Hepatic stellate cell (primary cell): ENCODE measurements around the gene ATG2B.

ENCODE experiments used
- DNase-seq: peaks from one replicate; pipeline ENCODE4 v3.0.0; 2011; ENCODE audit warnings: low spot score

ATG2B gene, protein sequence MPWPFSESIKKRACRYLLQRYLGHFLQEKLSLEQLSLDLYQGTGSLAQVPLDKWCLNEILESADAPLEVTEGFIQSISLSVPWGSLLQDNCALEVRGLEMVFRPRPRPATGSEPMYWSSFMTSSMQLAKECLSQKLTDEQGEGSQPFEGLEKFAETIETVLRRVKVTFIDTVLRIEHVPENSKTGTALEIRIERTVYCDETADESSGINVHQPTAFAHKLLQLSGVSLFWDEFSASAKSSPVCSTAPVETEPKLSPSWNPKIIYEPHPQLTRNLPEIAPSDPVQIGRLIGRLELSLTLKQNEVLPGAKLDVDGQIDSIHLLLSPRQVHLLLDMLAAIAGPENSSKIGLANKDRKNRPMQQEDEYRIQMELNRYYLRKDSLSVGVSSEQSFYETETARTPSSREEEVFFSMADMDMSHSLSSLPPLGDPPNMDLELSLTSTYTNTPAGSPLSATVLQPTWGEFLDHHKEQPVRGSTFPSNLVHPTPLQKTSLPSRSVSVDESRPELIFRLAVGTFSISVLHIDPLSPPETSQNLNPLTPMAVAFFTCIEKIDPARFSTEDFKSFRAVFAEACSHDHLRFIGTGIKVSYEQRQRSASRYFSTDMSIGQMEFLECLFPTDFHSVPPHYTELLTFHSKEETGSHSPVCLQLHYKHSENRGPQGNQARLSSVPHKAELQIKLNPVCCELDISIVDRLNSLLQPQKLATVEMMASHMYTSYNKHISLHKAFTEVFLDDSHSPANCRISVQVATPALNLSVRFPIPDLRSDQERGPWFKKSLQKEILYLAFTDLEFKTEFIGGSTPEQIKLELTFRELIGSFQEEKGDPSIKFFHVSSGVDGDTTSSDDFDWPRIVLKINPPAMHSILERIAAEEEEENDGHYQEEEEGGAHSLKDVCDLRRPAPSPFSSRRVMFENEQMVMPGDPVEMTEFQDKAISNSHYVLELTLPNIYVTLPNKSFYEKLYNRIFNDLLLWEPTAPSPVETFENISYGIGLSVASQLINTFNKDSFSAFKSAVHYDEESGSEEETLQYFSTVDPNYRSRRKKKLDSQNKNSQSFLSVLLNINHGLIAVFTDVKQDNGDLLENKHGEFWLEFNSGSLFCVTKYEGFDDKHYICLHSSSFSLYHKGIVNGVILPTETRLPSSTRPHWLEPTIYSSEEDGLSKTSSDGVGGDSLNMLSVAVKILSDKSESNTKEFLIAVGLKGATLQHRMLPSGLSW (N-terminal part only)

GRCh38 chr14:96362965-96363750, at the start of gene ATG2B, which contains the start of gene GSKIP:
ATG2B (minus strand) TSS chr14:96363341; CDS start chr14:96362976, 365 bp downstream.
GSKIP (plus strand) TSS chr14:96363526; CDS start chr14:96382248, 18,722 bp downstream.
- DNase-seq: peak; percentile 92

- DNase-seq: no peak
These were observed 47.0 kb upstream of the ATG2B start for GRCh38 chr14:96410119-96410518.

DNA sequence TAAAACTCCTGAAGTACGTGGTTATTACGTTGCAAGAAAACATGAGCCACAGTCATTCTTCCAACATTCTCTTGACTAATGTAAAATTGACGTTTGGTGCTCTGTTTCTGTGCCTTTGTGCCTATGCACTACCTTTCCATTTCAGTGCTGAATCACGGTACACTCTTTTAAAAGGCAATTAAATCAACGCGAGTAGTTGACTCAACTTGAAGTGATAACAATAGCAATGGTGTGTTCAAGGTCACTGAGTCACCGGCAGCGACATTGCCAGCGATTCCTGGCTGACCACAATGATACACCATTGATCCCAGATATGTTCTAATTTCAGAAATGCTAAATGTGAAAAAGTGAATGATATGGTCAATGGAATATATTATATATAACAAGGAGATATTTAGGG, 46.6 kb upstream of the ATG2B start:
- DNase-seq: no peak

GRCh38 chr14:96408608-96409007, 45.5 kb upstream of the ATG2B start:
- no peak for DNase-seq

- no peak for DNase-seq
These were observed 44.9 kb upstream of the ATG2B start for GRCh38 chr14:96407935-96408570.

- no peak for DNase-seq
These were observed 42.5 kb upstream of the ATG2B start for GRCh38 chr14:96405677-96406076.

DNA sequence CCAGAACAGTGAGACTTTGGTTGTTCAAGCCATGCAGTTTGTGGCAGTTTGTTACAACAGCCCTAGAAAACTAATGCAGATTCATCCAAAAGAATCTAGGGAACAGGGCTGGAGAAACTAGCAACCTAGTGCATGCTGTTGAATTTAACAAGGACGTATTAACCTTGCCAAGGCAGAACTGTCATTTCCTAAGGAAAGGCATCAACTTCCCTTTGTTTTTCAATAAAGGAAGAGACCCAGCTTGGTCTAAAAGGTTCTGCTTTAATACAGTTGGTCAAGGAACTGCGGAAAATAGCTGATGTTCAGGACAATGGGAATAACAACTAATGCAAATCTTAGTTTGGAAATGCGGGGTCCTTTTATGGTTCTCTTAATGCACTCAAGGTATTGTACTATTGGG, 40.3 kb upstream of the ATG2B start:
- no peak for DNase-seq

DNA sequence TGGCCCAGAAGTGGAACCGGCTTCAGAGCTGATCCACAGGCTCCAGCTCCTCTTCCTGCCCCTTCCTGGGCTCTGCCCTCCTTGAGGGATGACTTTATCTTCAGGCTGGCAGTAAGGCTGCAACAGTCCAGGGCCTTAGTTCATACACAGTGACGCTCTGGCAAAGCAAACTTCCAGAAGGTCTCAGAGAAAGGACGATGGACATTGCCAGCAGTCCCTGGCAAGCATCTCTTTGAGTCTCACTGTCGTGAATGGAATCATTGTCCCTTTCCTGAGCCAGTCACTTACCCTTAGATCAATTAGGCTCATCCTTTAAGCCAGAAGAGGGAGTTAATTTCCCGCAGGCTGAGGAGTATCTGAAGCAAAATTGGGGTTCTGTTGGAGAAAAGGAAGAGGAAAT, 37.4 kb upstream of the ATG2B start:
- no peak for DNase-seq

DNA sequence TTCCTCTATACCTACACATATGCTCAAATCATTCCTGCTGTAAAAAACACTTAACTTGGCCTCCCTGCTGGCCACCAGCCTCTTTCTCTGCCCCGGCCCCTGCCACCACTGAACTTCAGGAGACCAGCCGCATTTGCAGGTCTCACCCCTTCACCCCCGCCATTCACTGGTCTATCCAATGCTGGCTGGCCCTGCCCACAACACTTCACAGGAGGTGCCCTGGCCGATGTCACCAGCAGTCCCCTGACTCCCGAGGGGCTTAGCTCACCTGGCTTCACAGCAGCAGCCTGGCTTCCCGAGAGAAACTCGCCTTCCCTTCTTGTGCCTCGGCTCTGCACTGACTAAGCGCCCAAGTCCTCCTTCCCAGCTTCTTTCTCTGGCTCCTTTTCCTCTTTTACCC, 36.3 kb upstream of the ATG2B start:
- no peak for DNase-seq

- DNase-seq: no peak
These were observed 35.8 kb upstream of the ATG2B start for GRCh38 chr14:96398921-96399320.

DNA sequence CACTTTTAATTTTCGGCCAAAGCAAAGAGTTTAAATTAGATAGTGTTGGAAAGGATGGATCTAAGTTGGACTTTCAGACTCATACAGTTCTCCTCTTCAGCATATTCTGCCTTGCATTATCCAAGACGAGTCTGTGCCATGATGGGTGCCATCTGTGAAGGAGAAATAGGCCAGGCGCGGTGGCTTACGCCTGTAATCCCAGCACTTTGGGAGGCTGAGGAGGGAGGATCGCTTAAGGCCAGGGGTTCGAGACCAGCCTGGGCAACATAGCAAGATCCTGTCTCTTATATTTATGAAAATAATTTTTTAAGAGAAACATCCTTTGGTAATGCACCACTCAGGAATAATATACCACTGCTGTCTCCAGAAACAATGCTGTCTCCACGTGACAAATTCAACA, 35.3 kb upstream of the ATG2B start:
- DNase-seq: no peak

GRCh38 chr14:96394047-96394815, 31.1 kb upstream of the ATG2B start:
- no peak for DNase-seq

DNA sequence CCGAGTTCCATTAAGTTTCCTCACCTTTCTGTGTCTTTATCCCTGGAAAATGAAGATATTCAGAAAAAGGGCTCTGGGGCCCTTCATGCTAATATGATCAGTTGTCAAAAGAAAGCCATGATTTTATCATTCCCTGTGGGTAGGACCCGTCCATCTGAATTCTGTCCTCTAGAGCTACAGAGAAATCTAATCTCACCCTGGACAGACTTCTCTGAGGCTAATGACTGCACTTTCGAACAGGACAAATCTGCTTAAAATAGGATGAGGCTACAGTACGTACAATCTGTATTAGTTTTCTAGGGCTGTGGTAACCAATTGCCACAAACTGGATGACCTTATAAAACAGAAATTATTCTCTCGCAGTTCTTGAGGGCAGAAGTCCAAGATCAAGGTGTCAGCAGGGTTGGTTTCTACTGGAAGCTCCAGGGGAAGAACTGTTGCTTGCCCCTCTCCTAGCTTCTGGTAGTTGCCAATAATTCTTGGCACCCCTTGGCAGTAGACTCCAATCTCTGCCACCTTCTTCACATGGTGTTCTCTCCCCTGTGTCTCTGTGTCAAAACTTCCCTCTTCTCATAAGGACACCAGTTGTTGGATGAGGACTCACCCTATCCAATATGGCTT, 30.0 kb upstream of the ATG2B start:
- DNase-seq: no peak

DNA sequence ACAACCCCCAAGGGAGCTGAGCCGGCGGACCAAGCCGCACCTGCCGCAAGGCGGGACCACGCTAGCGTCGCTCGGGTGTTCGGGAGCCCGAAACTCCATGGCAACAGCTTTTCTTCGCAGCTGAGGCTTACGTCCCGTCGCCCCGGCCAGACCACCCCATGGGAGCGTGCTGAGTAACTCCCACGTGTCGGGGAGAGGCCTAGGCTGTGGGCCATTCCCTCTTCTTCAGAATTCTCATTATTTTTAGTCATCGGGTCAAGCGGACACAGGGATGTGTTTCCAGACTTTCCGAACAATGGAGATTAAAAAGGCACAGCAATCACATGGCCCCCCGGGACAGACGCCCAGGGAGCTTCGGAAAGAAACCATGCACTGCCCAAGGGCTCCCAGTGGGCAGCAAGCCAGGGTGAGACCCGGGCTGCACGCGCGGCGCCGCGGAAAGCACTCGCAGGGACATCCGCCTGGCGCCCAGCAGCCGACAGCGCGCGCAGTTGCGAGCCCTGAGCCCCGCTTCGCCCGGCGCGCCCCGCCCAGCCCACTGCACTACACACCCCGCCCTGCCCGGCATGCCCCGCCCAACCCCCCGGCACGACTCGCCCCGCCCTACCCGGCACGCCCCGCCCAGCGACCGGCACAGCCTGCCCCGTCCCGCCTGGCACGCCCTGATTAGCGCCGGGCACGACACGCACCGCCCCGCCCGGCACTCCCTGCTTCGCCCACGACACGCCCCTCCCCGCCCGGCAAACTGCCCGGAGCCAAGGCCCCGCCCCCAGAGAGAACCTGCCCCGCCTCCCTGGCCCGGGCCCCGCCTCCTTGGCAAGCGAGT, 28.4 kb upstream of the ATG2B start:
- DNase-seq: peak; percentile 92

DNA sequence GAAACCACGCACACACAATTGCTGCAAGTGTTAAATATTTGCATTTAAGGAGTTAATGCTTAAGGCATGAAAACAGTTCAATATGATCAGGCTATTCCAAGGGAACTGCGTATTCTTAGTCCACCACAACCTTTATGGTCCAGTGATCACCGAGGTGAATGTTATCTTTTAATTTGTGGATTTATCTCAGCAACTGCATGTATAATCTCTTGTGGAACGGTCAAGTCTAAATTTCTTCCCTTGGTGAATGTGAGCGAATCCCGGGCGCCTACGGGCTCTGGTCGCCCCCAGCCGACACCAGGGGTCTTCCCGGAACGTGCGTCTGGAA, 27.8 kb upstream of the ATG2B start:
- DNase-seq: no peak

DNA sequence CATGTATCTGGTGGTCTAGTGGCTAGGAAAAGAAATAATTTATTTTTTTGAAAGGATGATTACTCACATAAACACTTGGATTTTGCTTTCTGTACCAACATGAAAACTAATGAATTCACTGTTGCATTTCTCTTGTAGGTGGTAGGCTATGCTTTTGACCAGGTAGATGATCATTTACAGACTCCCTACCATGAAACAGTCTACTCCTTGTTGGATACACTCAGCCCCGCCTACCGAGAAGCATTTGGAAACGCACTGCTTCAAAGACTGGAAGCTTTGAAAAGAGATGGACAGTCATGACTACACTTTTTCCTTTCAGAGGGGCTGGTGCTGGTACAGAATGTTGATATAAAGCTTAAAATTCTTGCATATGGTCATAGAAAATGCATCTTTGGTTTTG, 22.2 kb upstream of the ATG2B start:
- DNase-seq: no peak

DNA sequence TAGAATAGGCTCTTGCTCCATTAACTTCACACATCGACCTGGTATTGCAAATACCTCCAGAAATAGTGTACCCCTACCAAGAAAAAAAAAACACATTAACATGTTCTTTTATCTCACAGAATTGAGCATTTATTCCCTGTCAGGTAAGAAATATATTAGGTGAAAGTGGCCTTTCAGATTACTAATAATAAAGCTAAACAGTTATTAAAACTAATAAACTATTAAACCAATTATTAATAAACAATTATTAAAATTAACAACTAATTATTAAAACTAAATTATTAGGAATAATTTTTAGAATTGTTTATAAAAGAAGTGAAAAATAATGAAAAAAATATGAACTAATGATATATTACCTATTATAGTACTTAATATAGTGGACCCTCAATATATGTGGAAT, 21.6 kb upstream of the ATG2B start:
- no peak for DNase-seq

DNA sequence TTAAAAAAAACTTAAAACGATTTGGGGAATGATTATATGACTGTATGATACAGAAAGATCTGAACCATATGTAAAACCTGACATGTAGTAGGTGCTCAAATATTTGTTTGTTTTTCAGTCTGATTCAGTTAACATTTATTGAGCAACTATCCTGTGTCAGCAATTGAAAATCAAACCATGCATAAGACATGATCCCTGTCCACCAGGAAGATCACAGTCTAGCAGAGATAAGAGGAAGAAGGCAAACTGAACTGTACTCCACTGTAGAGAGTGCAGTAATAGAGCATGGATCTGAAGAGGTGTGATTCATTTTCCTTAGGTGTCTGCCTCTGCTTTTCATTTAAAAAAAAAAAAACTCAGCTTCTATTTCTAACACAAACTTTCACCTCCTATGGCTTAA, 20.9 kb upstream of the ATG2B start:
- no peak for DNase-seq

DNA sequence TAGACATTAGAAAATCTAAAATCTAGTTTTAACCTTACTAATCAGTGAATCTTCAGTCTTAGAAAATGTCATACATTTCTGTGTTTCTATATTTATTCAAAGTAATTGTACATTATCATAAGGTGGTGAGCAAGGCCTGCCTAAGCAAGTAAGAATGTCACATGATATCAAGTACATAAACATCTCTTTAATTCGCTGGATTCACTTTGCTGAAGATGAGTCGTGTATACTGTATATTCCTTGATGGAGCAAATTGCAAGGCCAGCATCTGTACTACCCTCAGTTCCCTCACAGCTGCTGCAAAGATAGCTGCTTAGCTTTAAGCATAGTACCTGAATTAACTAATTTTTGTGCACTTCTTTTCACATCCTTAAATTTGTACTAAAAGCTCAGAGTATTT, 20.3 kb upstream of the ATG2B start:
- DNase-seq: no peak
